Suppressor macrophage (primary cell): ENCODE data around the gene BAIAP3.
A peak's percentile ranks its signal among the peaks of the same experiment; 100 is the strongest.

ENCODE experiments used
- DNase-seq, 4 experiments: peaks; one replicate each; pipeline ENCODE4 v3.0.0-alpha.2; 2020 to 2022

The BAIAP3 gene

DNA sequence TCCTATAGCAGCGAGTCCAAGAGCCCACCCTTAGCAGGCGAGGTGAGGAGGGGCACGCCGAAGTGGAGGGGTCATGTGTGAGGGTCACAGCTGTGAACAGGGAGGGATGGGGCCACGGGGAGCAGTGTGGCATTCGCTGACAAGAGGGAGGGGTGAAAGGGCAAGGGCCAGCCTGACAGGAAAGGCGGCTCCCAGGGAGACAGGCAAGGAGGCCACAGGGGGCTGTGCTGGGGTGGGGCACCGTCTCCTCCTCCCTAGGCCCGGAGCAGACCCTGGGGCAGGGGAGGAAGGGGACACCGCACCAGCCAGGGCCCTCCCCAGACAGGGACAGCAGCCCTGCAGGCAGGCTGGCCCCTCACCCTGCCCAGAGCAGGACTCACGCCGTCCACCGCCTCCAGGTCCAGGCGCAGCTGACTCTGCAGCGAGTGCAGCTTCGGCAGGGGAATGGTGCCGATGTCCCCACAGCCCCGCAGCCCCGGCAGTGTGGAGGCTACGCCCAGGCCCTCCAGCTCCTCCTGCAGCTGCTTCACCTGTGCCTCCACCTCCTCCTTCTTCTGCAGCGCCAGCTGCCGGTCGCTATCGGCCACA is 33.4 kb downstream of the BAIAP3 start:
- DNase-seq = no peak

DNA sequence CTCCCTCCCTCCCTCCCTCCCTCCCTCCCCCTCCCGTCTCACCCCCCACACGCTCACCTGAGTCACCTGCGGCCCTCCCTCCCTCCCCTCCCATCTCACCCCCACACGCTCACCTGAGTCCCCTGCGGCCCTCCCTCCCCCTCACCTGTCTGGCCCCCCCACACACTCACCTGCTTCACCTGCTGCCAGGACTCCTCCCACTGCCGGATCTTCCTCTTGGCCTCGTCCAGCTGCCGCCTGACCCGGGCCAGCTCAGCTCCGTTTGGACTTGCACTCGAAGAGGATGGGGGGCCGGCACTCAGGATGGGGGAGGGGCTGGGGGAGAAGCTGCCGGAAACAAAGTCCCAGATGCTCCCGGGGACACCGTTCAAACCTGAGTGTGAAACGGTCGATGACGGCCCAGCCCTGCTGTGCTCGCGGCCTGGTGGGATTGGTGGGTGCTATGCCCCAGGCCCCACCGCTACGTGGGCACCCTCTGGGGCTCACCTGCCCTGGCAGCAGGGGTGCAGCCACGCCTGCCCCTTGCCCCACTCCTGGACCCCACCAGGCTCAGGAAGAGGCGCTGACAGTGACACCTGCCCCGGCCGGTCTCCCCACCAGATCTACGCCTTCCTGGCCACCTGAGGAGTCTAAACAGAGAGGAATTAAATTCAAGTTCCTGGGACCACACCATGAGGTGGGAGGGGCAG is 34.2 kb downstream of the BAIAP3 start:
- no peak for DNase-seq

DNA sequence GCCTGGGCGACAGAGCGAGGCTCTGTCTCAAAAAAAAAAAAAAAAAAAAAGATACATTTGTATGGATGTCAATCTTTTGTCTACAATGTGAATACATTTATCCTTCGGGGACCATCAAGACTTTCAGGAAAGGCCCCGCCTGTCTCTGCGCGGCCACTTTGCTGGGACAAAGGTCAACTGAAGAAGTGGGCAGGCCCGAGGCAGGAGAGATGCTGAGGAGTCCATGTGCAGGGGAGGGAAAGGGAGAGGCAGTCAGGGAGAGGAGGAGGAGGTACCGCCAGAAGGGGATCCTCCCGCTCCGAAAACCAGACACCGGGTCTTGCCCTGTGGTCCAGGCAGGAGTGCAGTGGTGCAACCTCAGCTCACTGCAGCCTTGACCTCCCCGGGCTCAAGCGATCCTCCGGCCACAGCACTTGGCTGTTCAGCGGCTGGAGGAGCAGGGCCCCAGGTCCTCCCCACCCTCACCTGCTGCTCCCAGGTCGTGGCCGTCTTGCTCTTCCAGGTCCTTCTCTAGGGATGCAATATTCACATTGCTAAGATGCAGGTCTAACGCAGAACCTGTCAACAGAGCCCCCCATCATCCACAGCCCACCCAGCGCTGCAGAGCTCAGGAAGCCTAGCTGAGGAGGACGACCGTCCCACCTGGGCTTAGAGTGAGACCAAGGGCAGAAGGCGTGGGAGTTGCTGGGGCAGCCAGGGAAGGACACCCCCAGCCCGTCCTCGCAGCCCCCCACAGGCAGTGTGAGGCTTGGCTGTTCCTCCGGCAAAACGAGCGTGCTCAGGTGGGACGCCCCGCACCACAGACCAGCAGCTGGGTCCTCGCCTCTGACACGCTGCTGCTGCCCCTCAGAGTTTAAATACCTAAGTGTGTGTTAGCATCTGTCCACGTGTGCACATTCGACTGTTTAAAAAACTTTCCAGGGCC is 37.9 kb downstream of the BAIAP3 start:
- DNase-seq = no peak

DNA sequence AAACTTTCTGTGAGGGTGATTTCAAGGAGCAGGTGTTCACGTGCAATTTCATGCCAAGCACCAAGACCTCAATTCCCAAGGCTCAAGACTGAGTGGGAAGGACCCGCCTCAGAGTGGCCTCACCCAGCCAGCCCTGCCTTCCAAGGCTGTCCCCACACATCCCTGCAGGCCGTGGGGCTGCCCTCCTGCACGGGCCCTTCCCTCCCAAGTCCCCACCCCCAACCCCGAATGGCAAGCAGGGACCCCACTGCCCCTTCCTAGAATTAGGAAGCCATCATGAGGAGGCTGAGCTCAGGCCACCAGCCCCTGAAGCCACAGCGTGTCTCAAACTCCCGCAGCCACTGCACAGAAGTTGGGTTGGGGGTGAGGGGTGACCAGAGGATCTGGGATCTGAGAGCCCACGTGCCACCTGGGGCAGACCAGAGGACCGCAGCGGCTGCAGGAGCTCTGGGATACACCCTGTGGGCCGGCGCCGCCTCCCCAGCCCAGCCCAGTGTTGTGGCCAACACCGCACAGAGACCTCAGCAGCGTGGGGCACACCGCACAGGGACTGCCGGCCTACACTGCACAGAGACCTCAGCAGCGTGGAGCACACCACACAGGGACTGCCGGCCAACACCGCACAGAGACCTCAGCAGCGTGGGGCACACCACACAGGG is 39.0 kb downstream of the BAIAP3 start:
- no peak for DNase-seq

DNA sequence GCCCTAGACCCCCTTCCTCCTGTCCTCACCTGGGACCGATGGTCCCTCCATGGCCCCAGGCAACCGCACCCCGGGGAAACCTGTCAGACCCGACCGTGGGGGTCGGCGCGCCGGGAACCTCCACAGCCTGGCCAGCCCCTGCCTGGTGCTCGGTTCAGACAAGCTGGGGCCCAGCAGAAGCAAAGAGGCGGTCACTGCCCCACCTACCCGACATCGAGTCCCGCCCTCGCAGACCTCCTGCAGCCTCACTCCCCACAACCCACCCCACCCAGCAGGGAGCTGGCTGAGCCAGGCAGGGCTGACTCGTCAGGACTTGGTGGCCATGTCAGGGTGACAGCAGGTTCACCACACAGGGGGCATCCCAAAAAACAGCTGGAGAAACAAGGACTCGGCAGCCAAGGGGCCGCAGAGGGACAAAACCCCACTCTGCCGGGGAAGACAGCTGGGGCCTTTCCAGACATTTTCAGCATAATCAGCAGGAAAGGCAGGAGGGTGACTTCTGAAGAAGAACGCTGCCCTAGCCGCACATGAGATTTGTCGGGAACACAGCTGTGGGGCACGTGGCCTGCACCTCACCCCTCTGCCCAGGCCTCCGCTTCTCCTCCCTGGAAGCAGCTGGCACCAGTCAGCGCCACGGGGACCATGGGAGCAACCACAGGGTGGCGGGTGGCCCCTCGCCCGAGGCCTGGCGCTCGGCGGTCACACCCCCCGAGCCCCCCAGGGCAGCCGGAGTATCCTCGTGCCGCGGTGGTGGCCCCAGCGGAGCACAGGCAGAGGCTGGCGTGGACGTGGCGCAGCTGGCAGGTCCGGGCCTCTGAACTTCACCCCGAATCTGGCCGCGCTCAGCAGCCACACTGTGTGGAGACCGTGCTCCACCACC is 41.2 kb downstream of the BAIAP3 start:
- no peak for DNase-seq

DNA sequence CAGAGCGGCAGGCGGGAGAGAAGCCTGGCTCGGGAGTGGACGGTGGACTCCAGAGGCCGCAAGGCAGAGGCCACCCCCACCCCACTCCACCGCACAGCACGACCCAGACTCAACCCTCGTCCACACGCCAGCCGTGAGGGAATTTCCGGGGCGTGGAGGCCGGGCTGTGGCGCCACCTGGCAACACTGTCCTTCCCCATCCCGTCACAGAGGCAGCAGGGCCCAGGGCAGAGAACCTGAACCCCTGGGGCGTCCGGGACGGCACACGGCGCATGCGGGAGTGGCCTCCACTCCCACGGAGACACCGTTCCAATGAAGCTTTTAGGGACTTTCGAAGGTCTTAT is 41.8 kb downstream of the BAIAP3 start:
- no peak for DNase-seq

DNA sequence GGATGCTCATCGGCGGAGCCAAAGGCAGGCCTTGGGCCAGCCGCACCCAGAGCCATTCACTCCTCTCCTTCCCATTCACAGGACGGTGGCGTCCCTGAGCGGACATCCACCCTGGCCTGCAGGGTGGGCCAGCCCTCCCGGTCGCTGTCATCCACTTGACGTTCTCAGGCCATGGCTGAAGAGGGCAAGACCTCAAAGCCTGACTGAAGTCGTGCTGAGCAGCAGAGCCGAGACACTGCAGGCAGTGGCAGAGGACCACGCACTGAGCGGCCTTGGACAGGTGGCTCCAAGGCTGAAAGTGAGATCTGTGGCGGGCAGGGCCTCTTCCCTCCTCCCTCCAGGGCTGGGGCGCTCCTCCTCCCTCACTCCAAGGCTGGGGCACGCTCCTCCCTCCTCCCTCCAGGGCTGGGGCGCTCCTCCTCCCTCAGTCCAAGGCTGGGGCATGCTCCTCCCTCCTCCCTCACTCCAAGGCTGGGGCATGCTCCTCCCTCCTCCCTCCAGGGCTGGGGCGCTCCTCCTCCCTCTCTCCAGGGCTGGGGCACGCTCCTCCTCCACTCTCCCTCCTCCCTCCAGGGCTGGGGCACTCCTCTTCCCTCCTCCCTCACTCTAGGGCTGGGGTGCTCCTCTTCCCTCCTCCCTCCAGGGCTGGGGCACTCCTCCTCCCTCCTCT is 42.4 kb downstream of the BAIAP3 start:
- no peak for DNase-seq

DNA sequence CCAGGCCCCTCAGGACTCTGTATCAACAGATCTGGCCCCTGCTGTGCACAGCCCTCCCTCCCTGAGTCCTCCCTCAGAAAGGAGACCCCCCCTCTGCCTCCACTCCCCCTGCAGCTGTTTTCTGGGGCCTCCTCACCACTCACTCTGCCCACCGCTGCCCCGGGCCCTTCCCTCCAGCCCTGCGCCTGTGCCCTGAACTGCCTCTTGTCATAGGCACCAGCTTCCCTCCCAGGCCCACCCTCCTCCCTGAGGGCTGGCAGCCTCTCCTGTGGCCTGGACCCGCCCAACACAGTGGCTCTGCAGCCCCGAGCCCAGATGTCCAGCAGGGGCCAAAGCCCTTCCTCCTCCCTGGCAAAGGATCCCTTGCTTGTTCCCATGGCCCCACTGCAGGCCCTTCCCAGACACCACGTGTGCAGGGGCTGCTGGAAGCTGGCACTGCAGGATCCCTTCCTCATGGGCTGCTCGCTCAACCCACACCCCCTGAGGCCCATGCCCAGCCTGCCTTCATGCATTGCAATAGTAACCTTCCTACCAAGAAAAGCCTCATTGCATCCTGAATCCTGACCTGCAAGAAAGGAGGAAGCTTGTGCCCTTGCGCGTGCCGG is 44.1 kb downstream of the BAIAP3 start:
- DNase-seq = no peak

DNA sequence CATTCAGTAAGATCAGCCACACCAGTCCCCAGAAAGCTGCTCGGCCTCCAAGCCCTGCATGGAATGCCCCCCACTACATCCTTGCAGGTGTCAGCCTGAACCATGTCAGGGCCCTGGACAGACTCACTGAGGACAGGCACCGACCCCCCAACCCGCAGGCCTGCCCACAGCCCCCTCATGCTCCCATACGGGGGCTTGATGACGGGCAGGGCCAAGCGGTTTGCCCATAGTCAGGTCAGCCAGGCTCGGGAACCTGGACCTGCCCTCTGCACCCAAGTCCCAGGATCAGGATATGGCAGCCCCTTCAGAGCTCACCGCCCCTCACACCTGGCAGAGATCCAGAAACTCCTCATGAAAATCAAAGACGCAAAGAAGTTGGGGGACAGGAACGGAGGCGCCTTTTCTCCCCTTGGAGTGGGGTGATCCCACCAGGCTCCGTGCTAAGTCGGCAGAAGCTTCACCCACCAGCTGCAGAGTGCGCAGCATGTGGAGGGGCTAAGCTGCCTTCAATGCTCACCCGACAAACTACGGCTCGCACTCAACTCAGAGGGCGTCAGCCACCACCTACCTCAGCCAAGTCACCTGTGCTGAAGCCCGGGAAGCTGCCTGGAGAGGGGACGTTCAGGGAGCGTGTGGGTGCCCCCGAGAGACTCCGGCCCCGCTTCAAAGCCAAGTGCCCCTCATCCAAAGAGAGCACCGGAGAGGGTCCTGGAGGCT is 44.8 kb downstream of the BAIAP3 start:
- DNase-seq = no peak

DNA sequence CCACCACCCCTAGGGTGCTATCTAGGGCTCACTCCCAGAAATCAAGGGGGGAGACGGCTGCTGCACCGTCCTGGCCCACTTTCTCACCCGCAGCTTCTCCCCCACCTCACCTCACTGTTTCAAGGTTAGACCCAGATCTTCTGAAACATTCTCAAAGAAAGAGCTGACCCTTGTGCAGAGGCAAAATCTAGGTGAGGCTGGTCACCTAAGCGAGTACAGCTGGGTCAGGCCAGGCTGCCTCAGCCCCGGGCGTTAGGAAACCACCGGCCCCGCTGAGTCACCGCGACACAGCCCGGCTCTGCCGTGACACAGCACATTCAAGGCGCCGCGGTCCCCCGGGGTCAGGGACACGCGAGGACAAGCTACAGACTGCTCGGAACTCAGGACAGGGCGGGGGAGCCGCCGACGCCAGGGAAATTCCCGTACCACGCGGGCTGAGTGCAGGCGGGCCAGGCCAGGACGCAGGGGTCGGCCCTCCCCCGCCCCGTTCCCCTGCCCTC is 45.4 kb downstream of the BAIAP3 start:
- DNase-seq = peak; percentile 85 to 94 (median 90)

DNA sequence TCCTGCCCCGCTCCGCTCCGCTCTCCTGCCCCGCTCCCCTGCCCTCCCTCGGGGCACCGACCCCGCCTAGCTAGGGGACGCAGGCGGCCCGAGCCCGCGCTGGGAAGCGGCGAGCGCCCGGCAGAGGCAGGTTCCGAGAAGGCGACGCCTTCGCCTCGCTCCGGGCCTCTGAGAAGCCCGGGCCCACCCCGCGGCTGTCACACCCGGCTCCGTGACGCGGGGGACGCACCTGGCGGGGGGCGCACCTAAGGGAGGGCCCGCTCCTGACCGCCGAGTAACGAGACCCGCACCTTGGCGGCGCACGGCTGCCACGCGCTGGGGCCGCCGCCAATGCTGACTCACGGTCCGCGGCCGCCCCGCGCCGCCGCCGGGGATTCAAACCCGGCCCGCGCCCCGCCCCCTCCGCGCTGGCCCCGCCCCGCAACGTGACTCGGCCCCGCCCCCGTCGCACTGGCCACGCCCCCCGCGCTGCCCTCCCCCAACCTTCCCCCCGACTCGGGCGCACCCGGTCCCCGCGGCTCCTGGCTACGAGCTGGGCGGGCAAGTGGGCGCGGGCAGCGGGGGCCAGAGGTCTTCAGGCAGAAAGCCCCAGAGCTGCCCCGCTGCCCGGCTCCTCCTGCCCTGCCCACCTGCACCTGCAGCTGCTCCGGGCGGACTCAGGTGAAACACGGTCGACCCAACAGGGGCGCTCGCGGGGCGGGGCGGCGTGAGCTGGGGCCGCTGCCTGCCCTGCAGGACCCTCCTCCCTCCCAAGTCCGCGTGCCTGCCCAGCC is 46.0 kb downstream of the BAIAP3 start:
- peak; percentile 67 to 88 (median 80) for DNase-seq

DNA sequence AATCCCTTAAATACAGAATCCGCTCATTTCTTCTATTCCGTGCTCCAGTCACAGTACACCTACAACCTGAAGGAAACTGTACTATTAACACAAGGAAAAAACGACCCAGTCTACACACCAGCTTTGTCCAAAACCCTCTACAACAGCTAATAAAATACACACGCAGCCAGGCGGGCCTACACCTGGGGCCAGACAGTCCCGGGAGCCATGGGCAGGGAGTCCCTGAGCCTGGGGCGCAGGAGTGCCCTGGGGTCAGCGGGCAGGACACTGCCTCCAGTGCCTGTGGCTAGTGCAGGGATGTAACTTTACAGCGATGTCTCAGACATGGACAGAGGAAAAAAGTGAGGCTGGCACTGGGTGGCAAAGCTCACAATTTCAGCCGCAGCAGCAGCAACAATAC is 46.8 kb downstream of the BAIAP3 start:
- no peak for DNase-seq

DNA sequence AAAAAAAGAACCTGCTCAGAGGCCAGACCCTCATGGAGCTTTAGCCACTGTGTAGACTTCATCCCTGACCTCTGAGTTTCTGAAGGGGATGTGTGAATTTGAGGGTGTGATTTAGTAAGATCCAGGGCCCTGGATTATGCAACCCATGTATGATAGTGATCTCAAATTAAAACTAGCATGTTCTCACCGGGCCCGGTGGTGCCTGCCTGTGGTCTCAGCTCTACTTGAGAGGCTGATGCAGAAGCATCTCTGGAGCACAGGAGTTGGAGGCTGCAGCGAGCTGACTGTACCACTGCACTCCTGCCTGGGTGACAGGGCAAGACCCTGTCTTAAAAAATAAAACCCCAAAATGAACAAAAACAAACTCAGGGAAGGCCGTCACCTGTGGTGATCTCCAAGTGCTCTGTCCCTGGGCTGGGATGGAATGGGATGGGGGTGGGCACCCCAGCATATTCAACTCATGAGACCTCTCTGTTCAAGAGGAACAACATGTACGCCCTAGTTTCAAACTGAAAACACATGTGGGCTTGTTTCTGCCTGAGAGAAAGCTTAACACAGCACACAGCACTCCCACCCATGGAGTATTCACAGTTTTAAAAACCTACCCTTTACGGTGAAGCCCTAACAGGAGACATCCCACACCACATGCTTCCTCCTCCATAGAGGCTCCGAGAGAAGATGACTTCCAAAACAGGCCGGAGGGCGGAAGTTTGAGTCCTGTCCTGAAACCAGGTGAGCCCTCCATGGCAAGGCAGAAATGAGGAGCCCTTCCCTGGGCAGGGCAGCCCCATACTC is 48.4 kb downstream of the BAIAP3 start:
- no peak for DNase-seq

DNA sequence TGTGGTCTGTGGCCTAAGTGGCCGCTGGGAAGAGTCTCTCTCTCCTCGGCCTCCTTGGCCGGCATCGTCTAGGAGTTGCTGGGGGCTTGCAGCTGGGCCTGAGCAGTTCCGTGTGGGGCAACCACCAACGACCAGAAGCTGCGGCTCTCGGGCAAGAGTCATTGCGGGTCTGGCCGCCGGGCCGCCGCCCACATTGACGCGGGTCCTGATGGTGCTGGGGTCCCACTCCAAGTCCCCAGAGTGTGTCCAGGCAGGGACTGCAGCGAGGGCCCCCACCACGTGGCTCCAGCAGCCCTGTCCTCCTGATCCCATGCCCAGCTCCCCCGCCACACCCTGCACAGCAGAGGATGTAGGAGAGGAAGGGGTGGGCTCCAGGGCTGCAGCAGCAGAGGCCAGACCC is 50.1 kb downstream of the BAIAP3 start:
- DNase-seq = no peak

DNA sequence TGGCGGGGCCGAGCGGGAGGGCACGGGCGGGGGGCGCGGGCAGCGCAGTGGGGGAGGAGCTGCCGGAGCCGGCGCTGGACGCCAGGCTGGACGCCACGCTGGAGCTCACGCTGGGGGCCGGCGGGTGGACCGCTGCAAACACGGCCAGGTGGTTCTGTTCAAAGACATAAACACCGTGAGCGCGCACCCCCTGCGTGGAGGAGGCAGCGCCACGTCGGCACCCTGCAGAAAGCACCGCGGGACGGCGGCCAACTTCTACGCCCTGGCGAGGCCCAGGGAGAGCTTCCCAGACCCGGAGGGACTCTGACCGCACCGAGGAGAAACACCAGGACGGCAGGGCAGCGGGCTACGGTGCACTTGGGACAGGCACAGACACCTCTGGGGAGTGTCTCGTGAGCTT is 51.8 kb downstream of the BAIAP3 start:
- no peak for DNase-seq

DNA sequence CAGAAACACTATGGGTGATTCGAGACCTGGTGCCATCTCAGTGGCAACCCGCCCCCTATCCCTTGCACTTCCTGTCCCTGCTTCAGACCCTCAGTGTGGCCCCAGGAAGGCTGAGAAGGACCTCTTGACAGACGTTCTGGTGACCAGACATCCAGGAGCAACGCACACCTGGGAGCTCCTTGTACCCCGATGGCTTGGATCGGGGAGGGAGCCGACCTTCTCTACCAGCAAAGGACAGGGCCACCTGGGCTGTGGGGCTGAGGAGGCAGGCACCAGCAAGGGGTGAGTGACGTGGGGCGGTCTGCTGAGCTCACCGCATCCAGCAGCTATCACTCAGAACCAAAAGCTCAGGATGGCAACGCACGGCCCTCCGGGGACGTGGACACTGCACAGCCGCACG is 53.9 kb downstream of the BAIAP3 start:
- no peak for DNase-seq

DNA sequence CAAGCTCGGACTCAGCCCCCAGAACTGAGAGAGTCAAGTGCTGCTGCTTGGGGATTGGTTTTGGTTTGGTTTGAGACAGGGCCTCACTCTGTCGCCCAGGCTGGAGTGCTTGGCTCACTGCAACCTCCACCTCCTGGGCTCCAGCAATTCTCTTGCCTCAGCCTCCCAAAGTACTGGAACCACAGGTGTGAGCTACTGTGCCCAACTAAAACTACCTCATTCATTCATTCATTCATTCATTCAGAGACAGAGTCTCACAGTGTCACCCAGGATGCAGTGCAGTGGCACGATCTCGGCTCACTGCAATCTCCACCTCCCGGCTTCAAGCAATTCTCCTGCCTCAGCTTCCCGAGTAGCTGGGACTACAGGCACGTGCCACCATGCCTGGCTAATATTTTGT is 56.3 kb downstream of the BAIAP3 start:
- no peak for DNase-seq

DNA sequence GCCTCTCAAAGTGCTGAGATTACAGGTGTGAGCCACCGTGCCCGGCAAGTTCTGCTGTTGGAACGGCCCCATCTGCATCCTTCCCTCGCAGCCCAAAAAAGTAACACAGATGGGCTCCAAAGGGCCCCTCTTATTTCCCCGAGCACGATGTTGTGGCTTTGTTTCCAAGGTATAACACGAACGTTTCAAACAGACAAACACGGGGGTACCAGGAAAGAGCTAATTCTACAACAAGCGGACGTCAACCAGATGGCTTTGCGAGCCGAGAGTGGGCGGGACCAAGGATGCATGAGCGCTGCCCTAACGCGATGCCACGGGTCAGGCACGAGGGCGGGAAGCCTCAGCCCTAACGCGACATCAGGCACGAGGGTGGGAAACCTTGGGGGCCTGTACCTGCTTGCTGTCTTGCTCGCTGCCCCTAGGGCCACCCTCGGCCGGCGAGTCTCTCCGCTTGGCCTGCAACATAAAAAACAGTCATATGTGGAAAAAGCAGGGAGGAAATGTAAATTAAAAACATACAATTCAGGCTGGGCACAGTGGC is 56.9 kb downstream of the BAIAP3 start:
- no peak for DNase-seq
